ENCODE results near the gene TMEM45A. TPM values are rescaled to one million over a fixed set of nuclear protein-coding genes. Genes with fewer than 3 reads are reported as not detected.

Gene TMEM45A
- total and polyA plus RNA-seq, 2 donors (not counting 3 experiments of a cell fraction or from before 2014, with no cell fraction given), result 5.6 to 8.6 TPM

DNA sequence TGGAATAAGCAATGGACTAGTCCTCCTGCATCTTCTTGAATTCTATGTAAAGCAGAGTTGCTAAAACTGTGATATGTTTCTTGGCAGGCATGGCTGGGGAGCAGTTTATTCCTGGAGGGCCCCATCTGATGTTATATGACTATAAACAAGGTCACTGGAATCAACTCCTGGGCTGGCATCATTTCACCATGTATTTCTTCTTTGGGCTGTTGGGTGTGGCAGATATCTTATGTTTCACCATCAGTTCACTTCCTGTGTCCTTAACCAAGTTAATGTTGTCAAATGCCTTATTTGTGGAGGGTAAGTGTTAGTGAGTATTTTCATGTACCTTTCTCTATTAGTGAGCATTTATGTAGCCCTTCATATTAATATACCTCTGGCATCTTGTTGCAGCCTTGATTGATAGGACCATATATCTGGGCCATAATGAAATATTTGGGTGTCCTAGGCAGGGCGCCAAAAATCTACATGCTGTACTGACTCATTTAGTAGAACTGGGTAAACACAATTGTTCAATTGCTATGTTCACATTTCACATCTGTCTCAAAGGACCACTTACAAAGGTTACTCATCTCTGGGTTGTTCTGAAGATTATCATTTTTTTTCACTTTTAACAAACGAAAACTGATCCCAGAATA lies 64.4 kb downstream of the TMEM45A start:
- Histone ChIP-seq H3K9ac (replicated peaks; ENCODE audit: extremely low read depth, insufficient read depth, low read length) (no peak overlapping the region), H3K4me1 (ENCODE audit: control insufficient read depth, extremely low read depth, insufficient read depth, low read length) (peaks cover 5% of the 10 kb centered on the region), H3K4me3 (replicated peaks in 1 of 3; ENCODE audit: insufficient read depth in 1 of 3, low read depth in 1 of 3, low read length in 3 of 3) (no peak overlapping the region), H3K9me3 (replicated peaks; ENCODE audit: control insufficient read depth, insufficient read depth, low read length) (no peaks in the 10 kb centered on the region), H4K20me1 (replicated peaks; ENCODE audit: control insufficient read depth, extremely low read depth, insufficient read depth, low read length) (no peaks in the 10 kb centered on the region), H2AFZ (ENCODE audit: low read depth, low read length) (no peak overlapping the region), H3K9me1 (replicated peaks; ENCODE audit: control insufficient read depth, extremely low read depth, insufficient read depth, low read length) (no peaks in the 10 kb centered on the region), H3K27ac (ENCODE audit: insufficient read depth, low read depth, low read length) (no peak overlapping the region), H3K27me3 (ENCODE audit: control insufficient read depth in 2 of 2, insufficient read depth in 2 of 2, low read length in 2 of 2) (no peaks in the 10 kb centered on the region), H3K36me3 (ENCODE audit: control insufficient read depth in 2 of 2, extremely low read depth in 1 of 2, insufficient read depth in 2 of 2, low read length in 2 of 2) (no peaks in the 10 kb centered on the region), H3K79me2 (ENCODE audit: control insufficient read depth, insufficient read depth, low read length) (no peaks in the 10 kb centered on the region), H3K4me2 (ENCODE audit: insufficient read depth, low read length) (no peak overlapping the region)
- peak; percentile 41 for TF ChIP-seq FOS (IDR thresholded peaks at IDR 0.05; ENCODE audit: borderline replicate concordance, insufficient read depth, low read length)
- TF ChIP-seq POLR2A (IDR thresholded peaks at IDR 0.05; ENCODE audit: low read depth, low read length), result no peak
- intact Hi-C loops (cut with micrococcal nuclease) (no loop called here), dilution Hi-C loops (cut with MboI; ENCODE audit: extremely low pct_ligation_motif_present, low sequenced_read_pairs) (no loop called here)
- FAIRE-seq, result no peak
- BruUV-seq (replicated peaks), result no TSS peak
- CTCF ChIA-PET, result no interaction called here
- POLR2A ChIA-PET, result no interaction called here
- peak; percentile 7 for DNase-seq (ENCODE audit: low read depth, low spot score)

DNA sequence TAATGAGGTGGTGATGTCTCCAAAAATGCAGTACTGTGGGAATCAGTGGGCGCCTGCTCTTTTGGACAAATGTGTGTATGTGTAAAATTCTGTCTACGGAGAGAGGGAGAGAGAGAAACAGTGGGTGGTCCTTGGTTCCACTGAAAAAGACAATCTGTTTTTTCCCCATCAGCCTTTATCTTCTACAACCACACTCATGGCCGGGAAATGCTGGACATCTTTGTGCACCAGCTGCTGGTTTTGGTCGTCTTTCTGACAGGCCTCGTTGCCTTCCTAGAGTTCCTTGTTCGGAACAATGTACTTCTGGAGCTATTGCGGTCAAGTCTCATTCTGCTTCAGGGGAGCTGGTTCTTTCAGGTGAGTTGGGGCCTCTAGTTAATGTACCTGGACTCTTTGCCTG lies 65.8 kb downstream of the TMEM45A start:
- Histone ChIP-seq H3K9me3 (replicated peaks; ENCODE audit: control insufficient read depth, insufficient read depth, low read length) (no peaks in the 10 kb centered on the region), H3K4me1 (ENCODE audit: control insufficient read depth, extremely low read depth, insufficient read depth, low read length) (peaks cover 5% of the 10 kb centered on the region), H3K9me1 (replicated peaks; ENCODE audit: control insufficient read depth, extremely low read depth, insufficient read depth, low read length) (no peaks in the 10 kb centered on the region), H4K20me1 (replicated peaks; ENCODE audit: control insufficient read depth, extremely low read depth, insufficient read depth, low read length) (no peaks in the 10 kb centered on the region), H3K4me2 (ENCODE audit: insufficient read depth, low read length) (no peak overlapping the region), H3K9ac (replicated peaks; ENCODE audit: extremely low read depth, insufficient read depth, low read length) (no peak overlapping the region), H2AFZ (ENCODE audit: low read depth, low read length) (no peak overlapping the region), H3K4me3 (replicated peaks in 1 of 3; ENCODE audit: insufficient read depth in 1 of 3, low read depth in 1 of 3, low read length in 3 of 3) (no peak overlapping the region), H3K36me3 (ENCODE audit: control insufficient read depth in 2 of 2, extremely low read depth in 1 of 2, insufficient read depth in 2 of 2, low read length in 2 of 2) (no peaks in the 10 kb centered on the region), H3K27ac (ENCODE audit: insufficient read depth, low read depth, low read length) (no peak overlapping the region), H3K27me3 (ENCODE audit: control insufficient read depth in 2 of 2, insufficient read depth in 2 of 2, low read length in 2 of 2) (no peaks in the 10 kb centered on the region), H3K79me2 (ENCODE audit: control insufficient read depth, insufficient read depth, low read length) (no peaks in the 10 kb centered on the region)
- TF ChIP-seq POLR2A (IDR thresholded peaks at IDR 0.05; ENCODE audit: low read depth, low read length), result no peak
- no peak for TF ChIP-seq POLR2AphosphoS5 (IDR thresholded peaks at IDR 0.05; ENCODE audit: insufficient read depth, low read depth, low read length)
- TF ChIP-seq, protein P1, sequence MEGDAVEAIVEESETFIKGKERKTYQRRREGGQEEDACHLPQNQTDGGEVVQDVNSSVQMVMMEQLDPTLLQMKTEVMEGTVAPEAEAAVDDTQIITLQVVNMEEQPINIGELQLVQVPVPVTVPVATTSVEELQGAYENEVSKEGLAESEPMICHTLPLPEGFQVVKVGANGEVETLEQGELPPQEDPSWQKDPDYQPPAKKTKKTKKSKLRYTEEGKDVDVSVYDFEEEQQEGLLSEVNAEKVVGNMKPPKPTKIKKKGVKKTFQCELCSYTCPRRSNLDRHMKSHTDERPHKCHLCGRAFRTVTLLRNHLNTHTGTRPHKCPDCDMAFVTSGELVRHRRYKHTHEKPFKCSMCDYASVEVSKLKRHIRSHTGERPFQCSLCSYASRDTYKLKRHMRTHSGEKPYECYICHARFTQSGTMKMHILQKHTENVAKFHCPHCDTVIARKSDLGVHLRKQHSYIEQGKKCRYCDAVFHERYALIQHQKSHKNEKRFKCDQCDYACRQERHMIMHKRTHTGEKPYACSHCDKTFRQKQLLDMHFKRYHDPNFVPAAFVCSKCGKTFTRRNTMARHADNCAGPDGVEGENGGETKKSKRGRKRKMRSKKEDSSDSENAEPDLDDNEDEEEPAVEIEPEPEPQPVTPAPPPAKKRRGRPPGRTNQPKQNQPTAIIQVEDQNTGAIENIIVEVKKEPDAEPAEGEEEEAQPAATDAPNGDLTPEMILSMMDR (IDR thresholded peaks at IDR 0.05; ENCODE audit: extremely low read depth in 1 of 2, insufficient read depth in 1 of 2, low read depth in 1 of 2, low read length in 2 of 2), result no peak
- no peak for TF ChIP-seq EZH2 (IDR thresholded peaks at IDR 0.05; ENCODE audit: borderline replicate concordance, low read depth, low read length, severe bottlenecking)
- TF ChIP-seq GATA2 (IDR thresholded peaks at IDR 0.05; ENCODE audit: insufficient read depth, insufficient read length, low read depth, low read length), result no peak
- TF ChIP-seq, protein P2, sequence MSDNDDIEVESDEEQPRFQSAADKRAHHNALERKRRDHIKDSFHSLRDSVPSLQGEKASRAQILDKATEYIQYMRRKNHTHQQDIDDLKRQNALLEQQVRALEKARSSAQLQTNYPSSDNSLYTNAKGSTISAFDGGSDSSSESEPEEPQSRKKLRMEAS (IDR thresholded peaks at IDR 0.05; ENCODE audit: insufficient read depth, insufficient read length), result no peak
- TF ChIP-seq FOS (IDR thresholded peaks at IDR 0.05; ENCODE audit: borderline replicate concordance, insufficient read depth, low read length), result no peak
- no peak for TF ChIP-seq MYC (IDR thresholded peaks at IDR 0.05; ENCODE audit: low read depth, low read length)
- TF ChIP-seq JUN (IDR thresholded peaks at IDR 0.05; ENCODE audit: borderline replicate concordance, insufficient read depth, insufficient read length, low read depth), result no peak
- CTCF ChIA-PET, result interaction anchor here (2.1 kb wide), 1 partner anchor 95 kb away, joined by 5 read pairs; no protein-coding TSS in a partner anchor
- BruUV-seq (replicated peaks), result no TSS peak
- FAIRE-seq (no peak), DNase-seq (ENCODE audit: low read depth, low spot score) (no peak)
- dilution Hi-C loops (cut with MboI; ENCODE audit: extremely low pct_ligation_motif_present, low sequenced_read_pairs), result no loop called here
- intact Hi-C loops (cut with micrococcal nuclease), result no loop called here
- POLR2A ChIA-PET, result no interaction called here
